ENCODE results near the gene ZNF648. TPM values are rescaled to one million over a fixed set of nuclear protein-coding genes. Genes with fewer than 3 reads are reported as not detected.

The ZNF648 gene, protein sequence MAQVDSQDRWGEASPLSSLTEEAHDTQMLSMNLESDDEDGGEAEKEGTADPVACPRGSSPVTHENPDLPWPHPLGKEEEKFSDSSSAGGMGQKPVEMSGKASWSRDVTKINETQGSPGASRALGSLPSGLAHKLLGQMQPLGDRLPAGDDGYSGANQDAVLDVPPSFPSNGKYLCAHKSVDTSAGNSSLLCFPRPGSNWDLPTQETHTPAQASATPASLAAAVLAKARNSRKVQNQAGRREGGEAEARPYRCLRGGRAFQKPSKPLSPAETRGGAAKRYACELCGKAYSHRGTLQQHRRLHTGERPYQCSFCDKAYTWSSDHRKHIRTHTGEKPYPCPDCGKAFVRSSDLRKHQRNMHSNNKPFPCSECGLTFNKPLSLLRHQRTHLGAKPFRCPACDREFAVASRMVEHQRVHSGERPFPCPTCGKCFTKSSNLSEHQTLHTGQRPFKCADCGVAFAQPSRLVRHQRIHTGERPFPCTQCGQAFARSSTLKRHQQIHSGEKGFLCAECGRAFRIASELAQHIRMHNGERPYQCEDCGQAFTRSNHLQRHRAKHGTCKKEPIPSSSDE
- total RNA-seq (ENCODE audit: low replicate concordance): not detected in 2 replicates

DNA sequence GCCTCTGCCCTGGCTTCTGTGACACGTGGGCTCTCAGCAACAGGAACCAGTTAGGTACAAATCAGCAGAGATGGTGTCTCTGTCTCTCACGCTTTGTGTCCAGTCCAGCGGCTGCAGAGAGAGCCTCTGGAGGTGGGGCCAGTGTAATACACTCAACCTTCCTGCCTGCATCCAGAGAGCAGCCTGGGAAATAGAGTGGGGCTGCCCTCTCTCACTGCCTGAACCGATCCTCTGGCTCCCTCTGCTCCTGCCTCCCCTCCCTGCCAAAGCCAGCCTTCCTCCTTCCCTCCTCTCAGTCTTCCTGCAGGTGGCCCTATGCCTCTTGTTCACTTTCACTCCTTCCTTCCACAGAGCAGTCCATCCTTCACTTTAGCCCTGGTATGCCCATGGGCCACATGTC lies at the start of gene ZNF648:
ZNF648 (minus strand) TSS at position 119 of the 400 bp plus-strand sequence. CDS start 3,702 bp downstream, outside the sequence.
- TF ChIP-seq, protein P1, sequence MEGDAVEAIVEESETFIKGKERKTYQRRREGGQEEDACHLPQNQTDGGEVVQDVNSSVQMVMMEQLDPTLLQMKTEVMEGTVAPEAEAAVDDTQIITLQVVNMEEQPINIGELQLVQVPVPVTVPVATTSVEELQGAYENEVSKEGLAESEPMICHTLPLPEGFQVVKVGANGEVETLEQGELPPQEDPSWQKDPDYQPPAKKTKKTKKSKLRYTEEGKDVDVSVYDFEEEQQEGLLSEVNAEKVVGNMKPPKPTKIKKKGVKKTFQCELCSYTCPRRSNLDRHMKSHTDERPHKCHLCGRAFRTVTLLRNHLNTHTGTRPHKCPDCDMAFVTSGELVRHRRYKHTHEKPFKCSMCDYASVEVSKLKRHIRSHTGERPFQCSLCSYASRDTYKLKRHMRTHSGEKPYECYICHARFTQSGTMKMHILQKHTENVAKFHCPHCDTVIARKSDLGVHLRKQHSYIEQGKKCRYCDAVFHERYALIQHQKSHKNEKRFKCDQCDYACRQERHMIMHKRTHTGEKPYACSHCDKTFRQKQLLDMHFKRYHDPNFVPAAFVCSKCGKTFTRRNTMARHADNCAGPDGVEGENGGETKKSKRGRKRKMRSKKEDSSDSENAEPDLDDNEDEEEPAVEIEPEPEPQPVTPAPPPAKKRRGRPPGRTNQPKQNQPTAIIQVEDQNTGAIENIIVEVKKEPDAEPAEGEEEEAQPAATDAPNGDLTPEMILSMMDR (IDR thresholded peaks at IDR 0.05; ENCODE audit: insufficient read depth, low read length): no peak
- no peak for DNase-seq (ENCODE audit: low read depth)
- no peak within 1 kb of the TSS for H3K4me3 ChIP-seq (ENCODE audit: low read depth, low read length)

DNA sequence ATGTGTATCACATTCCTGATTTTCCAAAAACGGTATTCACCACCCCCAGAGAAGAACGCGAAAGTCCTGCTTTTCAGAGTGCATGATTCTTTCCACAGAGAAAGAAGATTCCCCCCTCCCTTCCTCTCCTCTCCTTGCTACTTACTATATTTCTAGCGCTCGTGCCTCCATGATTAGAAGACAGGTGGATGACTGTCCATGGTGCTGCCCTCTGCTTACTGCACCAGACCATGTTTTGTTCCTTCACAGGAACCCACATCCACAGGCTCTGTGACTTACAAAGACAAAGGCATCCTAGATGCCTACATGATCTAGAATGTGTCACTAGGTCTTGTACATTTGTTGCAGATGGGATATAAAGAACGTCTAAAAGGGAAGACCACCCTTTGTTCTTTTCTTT lies 49.1 kb upstream of the ZNF648 start:
- no peak overlapping the region for H3K4me3 ChIP-seq (ENCODE audit: low read depth, low read length)
- DNase-seq (ENCODE audit: low read depth): no peak
- TF ChIP-seq, protein P1 (IDR thresholded peaks at IDR 0.05; ENCODE audit: insufficient read depth, low read length): no peak

DNA sequence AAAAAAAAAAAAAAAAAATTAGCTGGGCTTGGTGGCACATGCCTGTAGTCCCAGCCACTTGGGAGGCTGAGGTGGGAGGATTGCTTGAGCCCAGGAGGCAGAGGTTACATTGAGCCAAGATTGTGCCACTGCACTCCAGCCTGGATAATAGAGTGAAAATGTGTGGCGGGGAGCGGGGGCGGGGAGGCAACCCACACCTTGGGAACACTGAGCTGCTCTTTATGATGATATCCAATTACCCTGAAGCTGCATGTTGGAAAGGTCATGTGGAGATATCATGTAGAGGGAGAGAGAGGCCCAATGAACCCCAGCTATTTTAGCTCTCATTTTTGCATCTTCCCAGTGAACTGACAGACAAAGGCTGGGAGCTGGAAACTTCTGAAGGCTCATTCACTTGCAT lies 48.3 kb upstream of the ZNF648 start:
- no peak overlapping the region for H3K4me3 ChIP-seq (ENCODE audit: low read depth, low read length)
- TF ChIP-seq, protein P1 (IDR thresholded peaks at IDR 0.05; ENCODE audit: insufficient read depth, low read length): no peak
- no peak for DNase-seq (ENCODE audit: low read depth)

DNA sequence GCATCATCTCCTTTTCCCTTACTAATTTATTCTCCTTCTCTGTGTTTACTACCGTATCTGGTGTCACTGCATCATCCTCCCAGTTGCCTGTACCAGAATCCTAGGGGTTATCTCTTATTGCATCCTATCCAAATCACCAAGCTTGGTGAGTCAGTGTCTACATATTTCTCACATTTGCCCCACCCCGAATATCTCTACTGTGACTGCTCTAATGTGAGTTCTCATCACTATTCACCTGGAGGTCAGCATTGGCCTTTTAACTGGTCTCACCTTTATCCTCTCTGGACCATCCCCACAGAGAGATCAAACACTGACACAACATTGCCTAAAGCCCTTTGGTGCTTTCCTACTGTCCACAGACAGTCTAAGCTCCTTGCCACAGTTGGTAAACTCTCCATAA lies 45.7 kb upstream of the ZNF648 start:
- DNase-seq (ENCODE audit: low read depth): no peak
- TF ChIP-seq, protein P1 (IDR thresholded peaks at IDR 0.05; ENCODE audit: insufficient read depth, low read length): no peak
- H3K4me3 ChIP-seq (ENCODE audit: low read depth, low read length): no peak overlapping the region

DNA sequence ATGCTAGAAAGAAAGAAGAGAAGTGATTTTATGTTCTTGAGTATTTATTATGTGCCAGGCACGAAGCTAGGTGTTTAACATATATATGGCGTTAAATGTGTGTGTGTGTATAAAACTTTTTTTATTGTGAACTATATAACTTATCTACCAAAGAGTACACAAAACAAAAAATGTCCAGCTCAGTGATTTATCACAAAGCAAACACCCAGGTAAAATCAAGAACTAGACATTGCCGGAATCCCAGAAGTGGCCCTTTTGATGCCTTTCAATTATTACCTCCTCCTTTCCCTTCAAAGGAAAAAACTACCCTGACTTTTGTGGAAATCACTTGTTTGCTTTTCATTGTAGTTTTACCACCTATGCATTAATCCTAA lies 40.5 kb upstream of the ZNF648 start:
- TF ChIP-seq, protein P1 (IDR thresholded peaks at IDR 0.05; ENCODE audit: insufficient read depth, low read length): no peak
- H3K4me3 ChIP-seq (ENCODE audit: low read depth, low read length): no peak overlapping the region
- DNase-seq (ENCODE audit: low read depth): no peak

DNA sequence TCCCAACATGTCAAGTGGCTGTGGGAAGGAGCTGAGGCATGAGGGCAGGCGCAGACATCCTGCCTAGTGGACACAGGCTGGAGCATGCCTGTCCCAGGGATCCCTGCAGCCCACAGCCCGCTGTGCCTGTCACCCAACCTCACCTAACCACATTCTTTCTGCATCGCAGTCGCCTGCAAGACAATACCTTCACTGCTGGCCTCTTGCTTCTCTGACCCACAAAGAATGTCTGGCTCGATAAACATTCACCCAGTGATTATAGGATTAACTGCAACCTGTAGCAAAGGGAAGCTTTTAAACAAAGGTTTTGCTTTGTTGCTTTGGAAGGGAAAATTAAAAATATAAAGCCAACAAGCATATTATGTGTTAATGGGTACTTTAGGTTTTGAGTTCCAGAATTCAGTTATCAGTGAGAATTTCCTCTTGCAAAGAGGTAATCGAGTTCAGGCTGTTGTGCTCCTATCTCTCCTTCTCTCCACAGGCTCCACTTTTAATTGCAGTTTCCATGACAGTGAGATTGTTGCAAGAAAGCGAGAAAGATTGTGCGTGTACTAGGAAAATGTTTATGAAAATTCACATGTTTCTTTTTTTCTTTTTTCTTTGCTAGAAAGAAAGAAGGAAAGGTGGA lies 40.0 kb upstream of the ZNF648 start:
- no peak overlapping the region for H3K4me3 ChIP-seq (ENCODE audit: low read depth, low read length)
- no peak for DNase-seq (ENCODE audit: low read depth)
- TF ChIP-seq, protein P1 (IDR thresholded peaks at IDR 0.05; ENCODE audit: insufficient read depth, low read length): no peak

All from fibroblast of the aortic adventitia (primary cell).